Measurements from ENCODE around the gene TPRX1. TPM values are rescaled to one million over a fixed set of nuclear protein-coding genes. Genes with fewer than 3 reads are reported as not detected.
"Not testable (repeated sequence)": the region's sequence is repeated elsewhere in the genome, so short reads cannot be mapped to it uniquely, and the experiment has no call there.

TPRX1 gene
- total RNA-seq, 4 donors from 2014 or later = not detected

DNA sequence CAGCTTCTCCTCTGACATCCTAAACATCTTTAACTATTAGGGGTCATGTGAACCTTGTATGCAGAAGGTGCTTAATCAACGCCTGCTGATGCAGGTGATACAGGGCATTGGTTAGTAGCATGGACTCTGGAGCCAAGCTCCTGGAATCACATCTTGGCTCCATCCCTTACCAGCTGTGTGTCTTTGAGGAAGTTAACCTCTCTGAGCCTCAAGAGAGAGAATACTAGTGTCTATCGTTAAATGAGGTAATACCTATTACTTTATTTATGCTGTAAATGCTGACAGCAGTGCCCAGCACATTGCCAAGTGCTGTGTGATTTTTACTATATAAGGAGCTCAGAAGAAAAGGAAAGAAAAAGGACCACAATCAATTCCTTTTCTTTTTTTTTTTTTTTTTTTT lies 37.0 kb downstream of the TPRX1 start:
- no peak for TF ChIP-seq POLR2A (IDR thresholded peaks at IDR 0.05)
- TF ChIP-seq, protein P1, sequence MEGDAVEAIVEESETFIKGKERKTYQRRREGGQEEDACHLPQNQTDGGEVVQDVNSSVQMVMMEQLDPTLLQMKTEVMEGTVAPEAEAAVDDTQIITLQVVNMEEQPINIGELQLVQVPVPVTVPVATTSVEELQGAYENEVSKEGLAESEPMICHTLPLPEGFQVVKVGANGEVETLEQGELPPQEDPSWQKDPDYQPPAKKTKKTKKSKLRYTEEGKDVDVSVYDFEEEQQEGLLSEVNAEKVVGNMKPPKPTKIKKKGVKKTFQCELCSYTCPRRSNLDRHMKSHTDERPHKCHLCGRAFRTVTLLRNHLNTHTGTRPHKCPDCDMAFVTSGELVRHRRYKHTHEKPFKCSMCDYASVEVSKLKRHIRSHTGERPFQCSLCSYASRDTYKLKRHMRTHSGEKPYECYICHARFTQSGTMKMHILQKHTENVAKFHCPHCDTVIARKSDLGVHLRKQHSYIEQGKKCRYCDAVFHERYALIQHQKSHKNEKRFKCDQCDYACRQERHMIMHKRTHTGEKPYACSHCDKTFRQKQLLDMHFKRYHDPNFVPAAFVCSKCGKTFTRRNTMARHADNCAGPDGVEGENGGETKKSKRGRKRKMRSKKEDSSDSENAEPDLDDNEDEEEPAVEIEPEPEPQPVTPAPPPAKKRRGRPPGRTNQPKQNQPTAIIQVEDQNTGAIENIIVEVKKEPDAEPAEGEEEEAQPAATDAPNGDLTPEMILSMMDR (IDR thresholded peaks at IDR 0.05) = no peak
- no peaks in the 10 kb centered on the region for H3K36me3 ChIP-seq
- intact Hi-C loops (cut with DNase I; ENCODE audit: low total_unique reads) = no loop called here
- no peaks in the 10 kb centered on the region for H3K27me3 ChIP-seq
- H3K4me3 ChIP-seq = no peak overlapping the region
- no peaks in the 10 kb centered on the region for H3K9me3 ChIP-seq
- DNase-seq = no peak
- H3K27ac ChIP-seq = no peak overlapping the region
- no peaks in the 10 kb centered on the region for H3K4me1 ChIP-seq

DNA sequence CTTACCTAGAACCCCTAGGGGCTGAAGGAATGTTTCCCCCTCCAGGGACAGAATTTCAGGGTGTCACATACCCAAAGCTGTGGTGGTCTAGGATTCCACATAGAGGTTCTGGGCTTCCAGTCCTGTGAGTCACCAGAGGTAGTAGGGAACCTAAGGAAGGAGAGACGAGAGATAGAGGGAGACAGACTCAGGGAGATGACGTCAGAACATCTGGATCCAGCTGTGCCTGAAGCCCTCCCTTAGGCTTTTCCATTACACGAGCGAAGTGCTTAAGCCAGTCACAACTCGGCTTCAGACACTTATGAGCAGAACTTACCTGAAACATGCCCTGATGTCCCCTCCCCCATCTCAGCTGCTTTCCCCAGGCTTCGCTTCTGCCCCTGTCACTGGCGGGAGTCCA lies 37.7 kb downstream of the TPRX1 start:
- Histone ChIP-seq H3K9me3 (no peaks in the 10 kb centered on the region), H3K27ac (no peak overlapping the region), H3K36me3 (no peaks in the 10 kb centered on the region), H3K4me1 (no peaks in the 10 kb centered on the region), H3K27me3 (no peaks in the 10 kb centered on the region), H3K4me3 (no peak overlapping the region)
- intact Hi-C loops (cut with DNase I; ENCODE audit: low total_unique reads) = no loop called here
- no peak for TF ChIP-seq POLR2A (IDR thresholded peaks at IDR 0.05)
- TF ChIP-seq, protein P1 (IDR thresholded peaks at IDR 0.05) = no peak
- no peak for DNase-seq

DNA sequence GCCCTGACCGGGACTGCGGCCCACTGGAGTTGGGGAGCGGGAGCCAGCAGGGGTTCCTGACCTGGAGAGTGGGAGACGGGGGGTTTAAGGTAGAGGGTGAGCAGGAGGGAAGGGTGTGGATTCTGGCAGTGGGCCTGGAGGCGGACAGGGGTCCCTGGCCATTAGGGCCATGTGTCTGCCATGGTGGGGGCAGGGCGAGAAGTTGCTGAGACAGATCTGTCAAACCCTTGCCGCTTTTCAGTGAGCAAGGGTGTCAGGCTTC lies 38.1 kb downstream of the TPRX1 start:
- Histone ChIP-seq H3K36me3 (no peaks in the 10 kb centered on the region), H3K9me3 (no peaks in the 10 kb centered on the region), H3K4me1 (no peaks in the 10 kb centered on the region), H3K27me3 (no peaks in the 10 kb centered on the region), H3K4me3 (no peak overlapping the region), H3K27ac (no peak overlapping the region)
- intact Hi-C loops (cut with DNase I; ENCODE audit: low total_unique reads) = no loop called here
- DNase-seq = no peak
- TF ChIP-seq, protein P1 (IDR thresholded peaks at IDR 0.05) = no peak
- TF ChIP-seq POLR2A (IDR thresholded peaks at IDR 0.05) = no peak

DNA sequence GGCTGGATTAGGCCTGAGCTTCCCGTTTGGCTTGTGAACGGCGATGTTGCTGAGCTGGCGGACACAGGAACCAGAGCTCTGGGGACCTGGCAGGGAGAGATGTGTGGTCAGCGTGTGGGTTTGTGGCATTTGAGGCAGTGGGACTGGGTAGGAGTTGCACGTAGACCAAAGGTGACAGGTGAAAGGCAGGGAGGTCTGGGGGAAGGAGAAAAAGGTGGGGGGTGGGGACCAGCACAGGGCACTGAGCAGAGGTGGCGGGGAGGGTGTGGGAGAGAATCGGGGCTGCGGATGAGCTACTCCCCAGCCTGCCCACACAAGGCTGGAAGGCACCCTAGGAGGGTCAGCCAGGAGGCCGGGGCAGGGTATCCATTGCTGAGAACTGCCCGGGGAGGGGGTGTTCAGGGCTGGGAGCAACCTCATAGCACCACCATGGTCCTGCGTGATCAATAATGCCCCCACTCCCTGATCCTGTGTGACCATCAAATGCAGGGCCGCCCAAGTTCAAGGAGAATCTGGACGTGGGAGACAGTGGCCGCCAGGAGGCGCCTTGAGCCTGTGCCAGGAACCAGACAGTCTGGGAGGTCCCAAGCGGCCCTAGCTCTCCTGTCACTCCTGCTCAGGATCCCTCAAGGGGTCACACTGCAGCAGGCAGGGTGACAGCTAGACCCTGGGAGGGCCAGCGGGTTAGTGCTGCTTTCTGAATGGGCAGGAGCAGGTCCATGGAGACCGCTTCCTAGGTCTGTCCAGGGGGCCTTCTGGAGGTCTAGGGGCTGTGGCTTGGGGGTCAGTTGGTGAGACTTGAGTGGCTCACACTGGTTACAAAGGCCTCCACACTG lies 38.6 kb downstream of the TPRX1 start:
- Histone ChIP-seq H3K27ac (no peak overlapping the region), H3K36me3 (no peaks in the 10 kb centered on the region), H3K4me1 (no peaks in the 10 kb centered on the region), H3K9me3 (no peaks in the 10 kb centered on the region), H3K27me3 (no peaks in the 10 kb centered on the region), H3K4me3 (no peak overlapping the region)
- TF ChIP-seq POLR2A (IDR thresholded peaks at IDR 0.05) = no peak
- TF ChIP-seq, protein P1 (IDR thresholded peaks at IDR 0.05) = peak; percentile 71 to 85 (median 75)
- intact Hi-C loops (cut with DNase I; ENCODE audit: low total_unique reads) = no loop called here
- DNase-seq = peak; percentile 65 to 66

DNA sequence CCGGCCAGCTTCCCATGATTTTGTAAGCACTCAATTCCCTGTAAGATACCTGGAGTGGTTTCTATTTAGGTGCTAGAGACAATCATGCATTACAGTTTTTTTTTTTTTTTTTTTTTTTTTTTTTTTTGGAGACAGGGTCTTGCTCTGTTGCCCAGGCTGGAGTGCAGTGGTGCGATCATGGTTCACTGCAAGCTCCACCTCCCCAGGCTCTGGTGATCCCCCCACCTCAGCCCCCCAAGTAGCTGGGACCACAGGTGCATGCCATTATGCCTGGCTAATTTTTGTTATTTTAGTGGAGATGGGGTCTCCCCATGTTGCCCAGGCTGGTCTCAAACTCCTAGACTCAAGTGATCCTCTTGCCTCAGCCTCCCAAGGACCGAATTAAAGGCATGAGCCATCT lies 39.6 kb downstream of the TPRX1 start:
- H3K4me1 ChIP-seq; H3K27ac ChIP-seq; H3K27me3 ChIP-seq; H3K4me3 ChIP-seq; intact Hi-C loops (cut with DNase I; ENCODE audit: low total_unique reads); H3K9me3 ChIP-seq; DNase-seq; H3K36me3 ChIP-seq: not testable (repeated sequence)

All from uterus (tissue), 4 donors.